Measurements from ENCODE around the gene MST1R.

MST1R gene

GRCh38 chr3:49873623-49874022 lies 30.1 kb downstream of the MST1R start:
- no peak for DNase-seq

- DNase-seq, result no peak
Observed at GRCh38 chr3:49872801-49873281, 30.8 kb downstream of the MST1R start.

GRCh38 chr3:49871531-49872153 lies 32.0 kb downstream of the MST1R start:
- DNase-seq, result no peak

- DNase-seq, result no peak
Observed at GRCh38 chr3:49869525-49870126, 34.0 kb downstream of the MST1R start, which contains the start of gene CAMKV. TSS of gene CAMKV (minus strand) at chr3:49869906. CDS start at chr3:49862388, 7,518 bp downstream.

- no peak for DNase-seq
Observed at GRCh38 chr3:49868862-49869466, 34.7 kb downstream of the MST1R start.

GRCh38 chr3:49867871-49868321 lies 35.8 kb downstream of the MST1R start:
- DNase-seq, result no peak

GRCh38 chr3:49867400-49867799 lies 36.3 kb downstream of the MST1R start:
- DNase-seq, result no peak

- no peak for DNase-seq
Observed at GRCh38 chr3:49865198-49865784, 38.4 kb downstream of the MST1R start.

- no peak for DNase-seq
Observed at GRCh38 chr3:49864505-49864904, 39.2 kb downstream of the MST1R start.

GRCh38 chr3:49859576-49860305 lies 43.9 kb downstream of the MST1R start:
- DNase-seq, result no peak

- peak; percentile 95 for DNase-seq
Observed at GRCh38 chr3:49856181-49857005, 47.3 kb downstream of the MST1R start, which contains the start of gene TRAIP. TSS of gene TRAIP (minus strand) at chr3:49856564. CDS start at chr3:49856453, 111 bp downstream.

GRCh38 chr3:49855662-49856061 lies 48.0 kb downstream of the MST1R start:
- DNase-seq, result no peak

- DNase-seq, result no peak
Observed at GRCh38 chr3:49845694-49846093, 58.0 kb downstream of the MST1R start.

- DNase-seq, result no peak
Observed at GRCh38 chr3:49844464-49845183, 59.0 kb downstream of the MST1R start.

- no peak for DNase-seq
Observed at GRCh38 chr3:49842843-49843517, 60.7 kb downstream of the MST1R start.

GRCh38 chr3:49841806-49842205 lies 61.9 kb downstream of the MST1R start:
- DNase-seq, result no peak

- DNase-seq, result no peak
Observed at GRCh38 chr3:49841126-49841696, 62.5 kb downstream of the MST1R start.

- DNase-seq, result no peak
Observed at GRCh38 chr3:49840388-49840787, 63.3 kb downstream of the MST1R start.

GRCh38 chr3:49839193-49839809 lies 64.4 kb downstream of the MST1R start:
- peak; percentile 86 for DNase-seq
